GM12878 (cell line): Measurements from ENCODE around the gene WDFY1. TPM values are rescaled to one million over a fixed set of nuclear protein-coding genes. Genes with fewer than 3 reads are reported as not detected.

ENCODE experiments used
- ATAC-seq: fragments of 200-7000 bp; cut with Tn5 transposase; 3 replicates; pipeline ENCODE4 v1.9.1; 2020; ENCODE audit warnings: mild to moderate bottlenecking, moderate library complexity
- BruUV-seq: library from RNA; stranded (reverse); fragments of 400-500 nt; replicated peaks from 2 replicates; lab custom pipeline; 2021; lab: Mats Ljungman, UMichigan
- CTCF ChIA-PET: fragments of 300-600 bp; sonication (Branson Sonifier 250); formaldehyde crosslinking; extraction: SDS; loops from one replicate; lab custom pipeline; 2021; ENCODE audit warnings: inconsistent platforms; lab: Yijun Ruan, JAX
- POLR2A ChIA-PET: fragments of 350-600 bp; formaldehyde crosslinking; extraction: SDS; loops from one replicate; lab custom pipeline; 2021; ENCODE audit warnings: inconsistent platforms; lab: Charles Lee
- RAD21 ChIA-PET: fragments of 300-600 bp; sonication (Branson Sonifier 250); formaldehyde crosslinking; loops from one replicate; lab custom pipeline; 2023; ENCODE audit warnings: antibody characterized with exemption; ENCODE audit not compliant: unreplicated experiment; lab: Charles Lee
- SMC1A ChIA-PET: fragments of 300-600 bp; sonication (Branson Sonifier 250); formaldehyde crosslinking; loops from one replicate; lab custom pipeline; 2023; ENCODE audit not compliant: unreplicated experiment, uncharacterized antibody; lab: Charles Lee
- DNase-seq: peaks from one replicate; pipeline ENCODE4 v3.0.0-alpha.2; 2011; ENCODE audit warnings: low read depth, low spot score
- FAIRE-seq: peaks from 3 replicates; lab custom pipeline; 2011; peaks lifted over from hg19 to GRCh38; lab: Jason Lieb, UNC
- H2AFZ ChIP-seq: 2 replicates; pipeline ENCODE4 v1.6.0; 2011; ENCODE audit warnings: low read depth, low read length, control low read depth; ENCODE audit not compliant: control insufficient read depth
- H3K27ac ChIP-seq: 2 replicates; pipeline ENCODE4 v1.5.1; 2011; ENCODE audit warnings: control low read depth; ENCODE audit not compliant: control insufficient read depth, insufficient read depth
- H3K27me3 ChIP-seq, 2 experiments: replicated peaks in 1 of 2; 2 replicates each; pipeline versions ENCODE4 v1.6.0 to v1.6.1; 2011; ENCODE audit warnings: low read length in 1 of 2; ENCODE audit not compliant: control insufficient read depth in 2 of 2, insufficient read depth in 2 of 2
- H3K36me3 ChIP-seq, 2 experiments: 2 replicates each; pipeline ENCODE4 v1.5.1; 2011; ENCODE audit warnings: low read length in 1 of 2; ENCODE audit not compliant: control insufficient read depth in 2 of 2, insufficient read depth in 2 of 2
- H3K4me1 ChIP-seq: 2 replicates; pipeline ENCODE4 v1.6.1; 2011; ENCODE audit warnings: mild to moderate bottlenecking, low read length, moderate library complexity, mixed read lengths; ENCODE audit not compliant: control insufficient read depth, insufficient read depth
- H3K4me2 ChIP-seq: 2 replicates; pipeline ENCODE4 v1.6.0; 2011; ENCODE audit warnings: control low read depth; ENCODE audit not compliant: control insufficient read depth, insufficient read depth
- H3K4me3 ChIP-seq: fragments of 200-600 bp; sonication (generic); 2 replicates; pipeline ENCODE4 v1.5.1; 2016
- H3K79me2 ChIP-seq: 2 replicates; pipeline ENCODE4 v1.6.0; 2011; ENCODE audit warnings: low read length; ENCODE audit not compliant: control insufficient read depth, insufficient read depth
- H3K9ac ChIP-seq: 2 replicates; pipeline ENCODE4 v1.8.0; 2011; ENCODE audit warnings: low read length, control low read depth, mixed read lengths; ENCODE audit not compliant: control insufficient read depth, insufficient read depth
- H3K9me3 ChIP-seq: replicated peaks from 3 replicates; pipeline ENCODE4 v1.5.1; 2011; ENCODE audit warnings: mild to moderate bottlenecking, low read length; ENCODE audit not compliant: control insufficient read depth, insufficient read depth
- H4K20me1 ChIP-seq: 2 replicates; pipeline ENCODE4 v1.6.0; 2011; ENCODE audit not compliant: control insufficient read depth, insufficient read depth
- CBX5 ChIP-seq: sonication (generic); IDR thresholded peaks from 2 replicates; pipeline ENCODE4 v1.6.1; 2016; ENCODE audit warnings: low read depth, moderate library complexity, mild to moderate bottlenecking, inconsistent platforms
- FOS ChIP-seq: IDR thresholded peaks from 3 replicates; pipeline ENCODE4 v1.6.1; 2011; ENCODE audit warnings: borderline replicate concordance; ENCODE audit not compliant: insufficient read length; ENCODE audit errors: extremely low read depth
- FOXM1 ChIP-seq: IDR thresholded peaks from 2 replicates; pipeline ENCODE4 v1.6.1; 2012; ENCODE audit warnings: low read depth, mild to moderate bottlenecking, inconsistent platforms, low read length, moderate library complexity
- HDAC6 ChIP-seq: fragments of 200-600 bp; sonication (generic); IDR thresholded peaks from one replicate; pipeline ENCODE4 v1.8.0; 2017; ENCODE audit warnings: antibody characterized with exemption; ENCODE audit not compliant: unreplicated experiment
- POU2F2 ChIP-seq: IDR thresholded peaks from 3 replicates; pipeline ENCODE4 v1.6.1; 2011; ENCODE audit warnings: low read depth, mild to moderate bottlenecking, low read length, borderline replicate concordance
- SMAD5 ChIP-seq: IDR thresholded peaks from 2 replicates; pipeline ENCODE4 v1.6.1; 2016; ENCODE audit warnings: antibody characterized with exemption, low read depth
- SUPT20H ChIP-seq: IDR thresholded peaks from 2 replicates; pipeline ENCODE4 v1.6.1; 2011; ENCODE audit warnings: low read depth, mild to moderate bottlenecking, low read length, moderate library complexity, borderline replicate concordance; ENCODE audit not compliant: control insufficient read depth
- ZBED1 ChIP-seq: IDR thresholded peaks from 2 replicates; pipeline ENCODE4 v1.6.1; 2016; ENCODE audit warnings: borderline replicate concordance
- ZNF207 ChIP-seq: fragments of 450-650 bp; IDR thresholded peaks from 2 replicates; pipeline ENCODE4 v1.6.1; 2014; ENCODE audit warnings: antibody characterized with exemption, mild to moderate bottlenecking, borderline replicate concordance
- WGBS: methylation state at CpG from one replicate; pipeline ENCODE4 v1.1.6; 2016; ENCODE audit warnings: low lambda C conversion rate; ENCODE audit not compliant: insufficient replicate concordance, insufficient coverage; ENCODE audit errors: missing lambda C conversion rate; 5-methylcytosine and 5-hydroxymethylcytosine counted together
- in situ Hi-C: fragments of 300-500 bp; cut with MboI; formaldehyde crosslinking; loops from 9 replicates; pipeline ENCODE4 v1.14.3; 2018; ENCODE audit warnings: mixed read lengths
- intact Hi-C: fragments of 100-400 bp; cut with micrococcal nuclease; formaldehyde crosslinking; loops from one replicate; pipeline ENCODE4 v1.14.2; 2022; ENCODE audit not compliant: unreplicated experiment
- polyA plus RNA-seq, 11 experiments: library from polyadenylated mRNA; depleted of rRNA in 4 of 11; unstranded in 6 of 11; stranded (reverse) in 5 of 11; fragments of >200 nt; fragmentation: Nextera tagmentation in 4 of 11; fragmentation: Illumina TruSeq in 1 of 11; extraction: Ambion mirVana in 4 of 11; extraction: Trizol in 1 of 11; gene quantifications; 1 replicate in 1 of 11; 2 replicates in 10 of 11; pipeline versions ENCODE4 v1.2.1 to v1.2.3, GENCODE V29; 2011 to 2016; ENCODE audit warnings: inconsistent platforms in 2 of 11, missing spikeins in 2 of 11, low read depth in 1 of 11
- total RNA-seq, 4 experiments: library from RNA; depleted of rRNA in 3 of 4; stranded (reverse); fragments of >200 nt in 3 of 4; fragmentation: Illumina TruSeq in 1 of 4; extraction: Trizol in 1 of 4; gene quantifications; 2 replicates each; pipeline versions ENCODE4 v1.2.1 to v1.2.3, GENCODE V29; 2013 to 2021
- TF ChIP-seq, protein P1 (sequence below): IDR thresholded peaks from 2 replicates; pipeline ENCODE4 v1.6.1; 2012; ENCODE audit warnings: mild to moderate bottlenecking, low read depth, low read length
- TF ChIP-seq, protein P2 (sequence below), 3 experiments: IDR thresholded peaks in 2 of 3; conservative IDR thresholded peaks in 1 of 3; 2 replicates each; pipeline ENCODE4 v1.5.1; 2011; ENCODE audit warnings: low read depth in 3 of 3, low read length in 3 of 3, mild to moderate bottlenecking in 3 of 3, control low read depth in 2 of 3, moderate library complexity in 2 of 3, inconsistent platforms in 1 of 3, mixed read lengths in 1 of 3; ENCODE audit not compliant: control insufficient read depth in 2 of 3, insufficient read depth in 1 of 3; ENCODE audit errors: extremely low read depth in 1 of 3

WDFY1 gene
- total and polyA plus RNA-seq, 10 of the 15 experiments (the other 5 are each of a cell fraction or from before 2014, with no cell fraction given) = 2.9 to 28.1 (median 13.1) TPM

DNA sequence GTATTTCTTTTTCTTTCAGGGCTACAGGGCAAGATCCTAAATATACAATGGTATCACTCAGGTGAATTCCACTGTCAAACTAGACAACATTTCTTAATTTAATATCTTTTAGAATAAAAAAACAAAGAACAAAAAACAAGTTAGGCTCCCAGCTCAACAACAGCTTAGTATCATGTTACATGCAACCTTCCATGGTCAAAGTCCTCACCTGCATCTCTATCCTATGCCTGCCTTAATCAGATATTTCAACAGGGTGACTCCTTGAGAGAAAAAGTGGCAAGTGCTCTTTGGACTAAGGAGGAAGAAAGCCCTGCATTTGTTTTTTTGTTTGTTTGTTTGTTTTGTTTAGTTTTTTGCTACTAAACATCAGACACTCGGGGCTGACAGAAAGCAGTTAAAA, 50.2 kb downstream of the WDFY1 start (continued):
- TF ChIP-seq, protein P1, sequence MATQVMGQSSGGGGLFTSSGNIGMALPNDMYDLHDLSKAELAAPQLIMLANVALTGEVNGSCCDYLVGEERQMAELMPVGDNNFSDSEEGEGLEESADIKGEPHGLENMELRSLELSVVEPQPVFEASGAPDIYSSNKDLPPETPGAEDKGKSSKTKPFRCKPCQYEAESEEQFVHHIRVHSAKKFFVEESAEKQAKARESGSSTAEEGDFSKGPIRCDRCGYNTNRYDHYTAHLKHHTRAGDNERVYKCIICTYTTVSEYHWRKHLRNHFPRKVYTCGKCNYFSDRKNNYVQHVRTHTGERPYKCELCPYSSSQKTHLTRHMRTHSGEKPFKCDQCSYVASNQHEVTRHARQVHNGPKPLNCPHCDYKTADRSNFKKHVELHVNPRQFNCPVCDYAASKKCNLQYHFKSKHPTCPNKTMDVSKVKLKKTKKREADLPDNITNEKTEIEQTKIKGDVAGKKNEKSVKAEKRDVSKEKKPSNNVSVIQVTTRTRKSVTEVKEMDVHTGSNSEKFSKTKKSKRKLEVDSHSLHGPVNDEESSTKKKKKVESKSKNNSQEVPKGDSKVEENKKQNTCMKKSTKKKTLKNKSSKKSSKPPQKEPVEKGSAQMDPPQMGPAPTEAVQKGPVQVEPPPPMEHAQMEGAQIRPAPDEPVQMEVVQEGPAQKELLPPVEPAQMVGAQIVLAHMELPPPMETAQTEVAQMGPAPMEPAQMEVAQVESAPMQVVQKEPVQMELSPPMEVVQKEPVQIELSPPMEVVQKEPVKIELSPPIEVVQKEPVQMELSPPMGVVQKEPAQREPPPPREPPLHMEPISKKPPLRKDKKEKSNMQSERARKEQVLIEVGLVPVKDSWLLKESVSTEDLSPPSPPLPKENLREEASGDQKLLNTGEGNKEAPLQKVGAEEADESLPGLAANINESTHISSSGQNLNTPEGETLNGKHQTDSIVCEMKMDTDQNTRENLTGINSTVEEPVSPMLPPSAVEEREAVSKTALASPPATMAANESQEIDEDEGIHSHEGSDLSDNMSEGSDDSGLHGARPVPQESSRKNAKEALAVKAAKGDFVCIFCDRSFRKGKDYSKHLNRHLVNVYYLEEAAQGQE = no peak
- TF ChIP-seq HDAC6 (no peak), ZNF207 (no peak)

DNA sequence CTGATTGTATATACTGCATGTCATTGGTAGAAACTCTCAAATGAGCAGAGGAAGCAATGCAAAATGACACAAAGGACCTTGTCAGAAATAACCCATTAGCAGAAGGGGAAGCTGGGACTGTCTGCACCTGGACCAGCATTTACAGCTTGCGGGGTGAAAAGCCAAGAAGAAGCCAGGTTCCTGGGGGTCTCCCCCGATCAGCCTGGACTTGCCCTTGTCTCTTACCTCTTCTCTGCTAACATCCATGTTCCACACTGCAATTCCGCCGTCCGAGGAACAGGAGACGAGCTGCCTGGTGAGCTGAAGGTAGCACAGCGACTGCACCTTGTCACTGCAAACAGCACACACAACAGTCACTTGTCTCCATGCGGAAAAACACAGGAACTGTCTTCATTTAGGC, 51.1 kb downstream of the WDFY1 start:
- ChIA-PET CTCF (no interaction called here), POLR2A (interaction anchor here (0.7 kb wide), 1 partner anchor 60 kb away, joined by 3 read pairs; no protein-coding TSS in a partner anchor), SMC1A (interaction anchor here (1.4 to 2.4 kb wide), 3 partner anchors 28 to 50 kb away, joined by 4 to 9 read pairs (median 6); no protein-coding TSS in a partner anchor), RAD21 (interaction anchor here (1.1 kb wide), 1 partner anchor 131 kb away, joined by 4 read pairs; no protein-coding TSS in a partner anchor)
- no peak overlapping the region for H3K9ac ChIP-seq
- ATAC-seq (no peak), FAIRE-seq (no peak), DNase-seq (no peak)
- no peak overlapping the region for H2AFZ ChIP-seq
- no peaks in the 10 kb centered on the region; the same call in 1 of the 2 replicates for H3K79me2 ChIP-seq
- H3K27me3 ChIP-seq = no peaks in the 10 kb centered on the region
- no peak overlapping the region for H3K27ac ChIP-seq
- peaks cover 0 to 11% of the 10 kb centered on the region in 2 experiments; a peak in 1 of 4 replicates for H3K36me3 ChIP-seq
- in situ Hi-C loops (no loop called here), intact Hi-C loops (loop anchor here (2.0 kb wide), 1 partner anchor 57 kb away; the partner anchor contains the start of gene AP1S3)
- H3K4me1 ChIP-seq = peaks cover 43% of the 10 kb centered on the region
- no peak overlapping the region for H3K4me3 ChIP-seq
- H3K4me2 ChIP-seq = no peak overlapping the region
- H4K20me1 ChIP-seq = no peaks in the 10 kb centered on the region
- WGBS = 73% methylated on average over 8 of the region's 8 CpGs
- H3K9me3 ChIP-seq = peaks cover 1% of the 10 kb centered on the region; the same call in 2 of the 3 replicates
- no peak for TF ChIP-seq POU2F2
- TF ChIP-seq FOXM1 = no peak
- no peak for TF ChIP-seq FOS
- TF ChIP-seq SMAD5 = no peak
- no peak for TF ChIP-seq CBX5
- TF ChIP-seq SUPT20H = no peak
- TF ChIP-seq, protein P2, sequence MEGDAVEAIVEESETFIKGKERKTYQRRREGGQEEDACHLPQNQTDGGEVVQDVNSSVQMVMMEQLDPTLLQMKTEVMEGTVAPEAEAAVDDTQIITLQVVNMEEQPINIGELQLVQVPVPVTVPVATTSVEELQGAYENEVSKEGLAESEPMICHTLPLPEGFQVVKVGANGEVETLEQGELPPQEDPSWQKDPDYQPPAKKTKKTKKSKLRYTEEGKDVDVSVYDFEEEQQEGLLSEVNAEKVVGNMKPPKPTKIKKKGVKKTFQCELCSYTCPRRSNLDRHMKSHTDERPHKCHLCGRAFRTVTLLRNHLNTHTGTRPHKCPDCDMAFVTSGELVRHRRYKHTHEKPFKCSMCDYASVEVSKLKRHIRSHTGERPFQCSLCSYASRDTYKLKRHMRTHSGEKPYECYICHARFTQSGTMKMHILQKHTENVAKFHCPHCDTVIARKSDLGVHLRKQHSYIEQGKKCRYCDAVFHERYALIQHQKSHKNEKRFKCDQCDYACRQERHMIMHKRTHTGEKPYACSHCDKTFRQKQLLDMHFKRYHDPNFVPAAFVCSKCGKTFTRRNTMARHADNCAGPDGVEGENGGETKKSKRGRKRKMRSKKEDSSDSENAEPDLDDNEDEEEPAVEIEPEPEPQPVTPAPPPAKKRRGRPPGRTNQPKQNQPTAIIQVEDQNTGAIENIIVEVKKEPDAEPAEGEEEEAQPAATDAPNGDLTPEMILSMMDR (IDR thresholded peaks at IDR 0.05 in 2 of 3, conservative IDR thresholded peaks at IDR 0.05 in 1 of 3; ENCODE audit: control insufficient read depth in 2 of 3, extremely low read depth in 1 of 3, insufficient read depth in 1 of 3, low read depth in 3 of 3, low read length in 3 of 3) = no peak
- no peak for TF ChIP-seq ZBED1
- no TSS peak for BruUV-seq
